ENCODE data around the gene MPL. TPM values are rescaled to one million over a fixed set of nuclear protein-coding genes. Genes with fewer than 3 reads are reported as not detected.

The MPL gene
- total RNA-seq, 1 donor from 2014 or later, result not detected

- Histone ChIP-seq H3K36me3 (no peaks in the 10 kb centered on the region), H3K4me3 (no peak overlapping the region), H3K27ac (no peak overlapping the region), H3K27me3 (no peaks in the 10 kb centered on the region), H3K9me3 (no peaks in the 10 kb centered on the region), H3K4me1 (no peaks in the 10 kb centered on the region)
- no peak for DNase-seq (ENCODE audit: low spot score in 2 of 2)
- intact Hi-C loops (cut with DNase I), result no loop called here
- no peak for TF ChIP-seq CTCF (IDR thresholded peaks at IDR 0.05)
Observed at GRCh38 chr1:43307458-43308158, 30.0 kb upstream of the MPL start.

- no peak overlapping the region for H3K27ac ChIP-seq
- H3K27me3 ChIP-seq, result no peaks in the 10 kb centered on the region
- no peak for DNase-seq (ENCODE audit: low spot score in 2 of 2)
- H3K4me3 ChIP-seq, result no peak overlapping the region
- intact Hi-C loops (cut with DNase I), result no loop called here
- TF ChIP-seq CTCF (IDR thresholded peaks at IDR 0.05), result no peak
- H3K9me3 ChIP-seq, result no peaks in the 10 kb centered on the region
- H3K4me1 ChIP-seq, result no peaks in the 10 kb centered on the region
- no peaks in the 10 kb centered on the region for H3K36me3 ChIP-seq
Observed at GRCh38 chr1:43308635-43309404, 28.8 kb upstream of the MPL start.

- no peak overlapping the region for H3K4me3 ChIP-seq
- H3K9me3 ChIP-seq, result no peaks in the 10 kb centered on the region
- H3K27me3 ChIP-seq, result no peaks in the 10 kb centered on the region
- no peaks in the 10 kb centered on the region for H3K4me1 ChIP-seq
- H3K36me3 ChIP-seq, result no peaks in the 10 kb centered on the region
- intact Hi-C loops (cut with DNase I), result no loop called here
- no peak for TF ChIP-seq CTCF (IDR thresholded peaks at IDR 0.05)
- DNase-seq (ENCODE audit: low spot score in 2 of 2), result no peak
- H3K27ac ChIP-seq, result no peak overlapping the region
Observed at GRCh38 chr1:43309405-43310025, 28.1 kb upstream of the MPL start.

- TF ChIP-seq CTCF (IDR thresholded peaks at IDR 0.05), result no peak
- intact Hi-C loops (cut with DNase I), result no loop called here
- Histone ChIP-seq H3K9me3 (no peaks in the 10 kb centered on the region), H3K4me1 (no peaks in the 10 kb centered on the region), H3K4me3 (no peak overlapping the region), H3K27me3 (no peaks in the 10 kb centered on the region), H3K27ac (no peak overlapping the region), H3K36me3 (no peaks in the 10 kb centered on the region)
- no peak for DNase-seq (ENCODE audit: low spot score in 2 of 2)
Observed at GRCh38 chr1:43311521-43311920, 26.1 kb upstream of the MPL start.

GRCh38 chr1:43312212-43312623, 25.4 kb upstream of the MPL start:
- DNase-seq (ENCODE audit: low spot score in 2 of 2), result no peak
- no peak for TF ChIP-seq CTCF (IDR thresholded peaks at IDR 0.05)
- intact Hi-C loops (cut with DNase I), result no loop called here
- no peaks in the 10 kb centered on the region for H3K9me3 ChIP-seq
- H3K4me1 ChIP-seq, result no peaks in the 10 kb centered on the region
- no peaks in the 10 kb centered on the region for H3K27me3 ChIP-seq
- no peak overlapping the region for H3K27ac ChIP-seq
- no peaks in the 10 kb centered on the region for H3K36me3 ChIP-seq
- no peak overlapping the region for H3K4me3 ChIP-seq
